HFF-Myc (cell line): ENCODE results near the gene RNF150.
"Not testable (repeated sequence)": the region's sequence is repeated elsewhere in the genome, so short reads cannot be mapped to it uniquely, and the experiment has no call there.

ENCODE experiments used
- DNase-seq: peaks from one replicate; pipeline ENCODE4 v3.0.0-alpha.2; 2011; ENCODE audit warnings: low read depth; ENCODE audit errors: extremely low read depth
- H3K4me3 ChIP-seq: replicated peaks from 2 replicates; pipeline ENCODE4 v1.5.1; 2011; ENCODE audit warnings: low read depth, mild to moderate bottlenecking, control low read depth, low read length
- TF ChIP-seq, protein P1 (sequence below): IDR thresholded peaks from 2 replicates; pipeline ENCODE4 v1.5.1; 2012; ENCODE audit warnings: mild to moderate bottlenecking, low read depth, low read length, control low read depth; ENCODE audit errors: missing control alignments

RNF150 gene

DNA sequence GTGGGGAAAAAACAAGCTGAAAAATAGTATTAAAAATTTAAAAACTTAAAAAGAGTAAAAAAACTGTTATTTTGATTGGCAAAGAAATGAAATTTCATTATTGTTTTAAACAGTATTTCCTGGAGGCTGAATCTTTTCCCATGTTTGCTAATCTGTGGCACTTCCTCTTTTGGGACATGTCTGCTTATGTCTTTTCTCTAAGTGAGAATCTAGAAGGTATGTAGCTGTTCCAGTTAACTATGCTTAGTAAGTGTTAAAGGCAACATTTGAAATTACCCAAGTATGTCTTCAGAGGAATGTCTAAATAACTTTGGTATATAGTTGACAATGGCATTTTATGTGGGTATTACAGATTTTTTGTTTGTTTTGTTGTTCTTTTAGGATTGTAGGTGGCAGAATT lies 295.5 kb downstream of the RNF150 start:
- H3K4me3 ChIP-seq: no peak overlapping the region
- TF ChIP-seq, protein P1, sequence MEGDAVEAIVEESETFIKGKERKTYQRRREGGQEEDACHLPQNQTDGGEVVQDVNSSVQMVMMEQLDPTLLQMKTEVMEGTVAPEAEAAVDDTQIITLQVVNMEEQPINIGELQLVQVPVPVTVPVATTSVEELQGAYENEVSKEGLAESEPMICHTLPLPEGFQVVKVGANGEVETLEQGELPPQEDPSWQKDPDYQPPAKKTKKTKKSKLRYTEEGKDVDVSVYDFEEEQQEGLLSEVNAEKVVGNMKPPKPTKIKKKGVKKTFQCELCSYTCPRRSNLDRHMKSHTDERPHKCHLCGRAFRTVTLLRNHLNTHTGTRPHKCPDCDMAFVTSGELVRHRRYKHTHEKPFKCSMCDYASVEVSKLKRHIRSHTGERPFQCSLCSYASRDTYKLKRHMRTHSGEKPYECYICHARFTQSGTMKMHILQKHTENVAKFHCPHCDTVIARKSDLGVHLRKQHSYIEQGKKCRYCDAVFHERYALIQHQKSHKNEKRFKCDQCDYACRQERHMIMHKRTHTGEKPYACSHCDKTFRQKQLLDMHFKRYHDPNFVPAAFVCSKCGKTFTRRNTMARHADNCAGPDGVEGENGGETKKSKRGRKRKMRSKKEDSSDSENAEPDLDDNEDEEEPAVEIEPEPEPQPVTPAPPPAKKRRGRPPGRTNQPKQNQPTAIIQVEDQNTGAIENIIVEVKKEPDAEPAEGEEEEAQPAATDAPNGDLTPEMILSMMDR: no peak
- DNase-seq: no peak

DNA sequence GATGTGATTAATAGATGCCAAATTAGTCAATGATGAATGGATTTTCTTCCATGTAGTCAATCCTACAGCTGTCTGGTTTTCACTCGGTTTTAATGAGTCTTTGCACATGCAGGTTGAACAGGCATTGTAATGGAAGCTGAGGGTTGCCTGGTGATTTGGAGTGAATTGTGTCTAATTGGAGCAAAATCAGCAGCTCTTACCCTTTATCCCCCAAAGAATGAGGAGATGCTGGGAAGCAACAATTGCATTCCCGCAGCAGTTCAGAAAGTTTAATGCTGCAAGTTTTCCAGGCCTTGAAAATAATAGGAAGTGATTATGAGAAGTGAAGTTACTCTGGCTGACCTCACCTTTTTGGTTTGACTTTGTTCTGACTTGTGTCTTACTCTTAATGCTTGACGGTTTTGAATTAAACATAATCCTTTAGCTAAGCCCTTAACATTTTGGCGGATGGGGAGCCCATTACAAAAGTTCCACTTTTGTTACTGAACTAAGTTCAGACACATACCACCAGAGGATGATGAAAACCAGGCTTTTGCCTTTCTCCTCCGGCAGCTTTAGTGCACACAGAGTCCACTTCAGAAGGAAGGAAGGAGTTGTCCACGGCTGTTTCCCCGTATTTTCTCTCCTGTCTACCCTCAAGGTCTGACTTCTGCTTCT lies 298.3 kb downstream of the RNF150 start:
- H3K4me3 ChIP-seq: no peak overlapping the region
- TF ChIP-seq, protein P1: no peak
- no peak for DNase-seq

DNA sequence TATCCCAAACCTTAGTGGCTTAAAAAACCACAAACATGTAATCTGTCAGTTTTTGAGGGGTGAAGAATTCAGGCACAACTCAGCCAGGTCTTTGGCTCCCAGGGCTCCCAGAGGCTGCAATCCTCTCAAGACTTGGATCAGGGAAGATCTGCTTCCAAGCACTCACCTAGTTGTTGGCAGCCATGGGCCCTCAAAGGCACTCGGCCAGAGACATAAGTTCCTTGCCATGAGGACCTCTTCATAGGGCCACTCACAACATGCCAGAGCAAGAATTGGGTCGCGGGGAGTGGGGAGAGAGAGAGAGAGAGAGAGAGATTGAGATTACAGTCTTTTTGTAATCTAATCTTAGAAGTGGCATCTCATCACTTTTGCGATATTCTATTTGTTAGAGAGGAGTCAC lies 300.0 kb downstream of the RNF150 start:
- no peak for DNase-seq
- TF ChIP-seq, protein P1: no peak
- H3K4me3 ChIP-seq: no peak overlapping the region

DNA sequence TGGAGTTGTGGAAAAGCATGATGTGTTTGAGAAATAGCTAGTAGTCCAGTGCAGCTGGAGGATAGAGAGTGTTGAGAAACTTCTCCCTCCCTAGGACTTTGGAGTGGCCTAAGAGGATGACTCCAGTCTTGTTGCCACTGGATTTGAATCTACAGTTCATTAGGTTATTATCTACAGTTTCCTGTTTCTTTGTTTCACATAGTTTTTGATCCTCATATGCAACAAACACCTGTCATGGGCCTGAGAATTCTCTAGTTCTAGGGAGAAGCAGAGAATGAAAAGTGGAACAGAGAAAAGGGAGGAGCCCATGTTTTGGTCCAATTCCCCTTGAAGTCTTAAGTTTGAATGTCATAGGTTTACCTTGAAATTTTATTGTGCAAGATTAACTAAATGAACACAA lies 303.4 kb downstream of the RNF150 start:
- DNase-seq: no peak

DNA sequence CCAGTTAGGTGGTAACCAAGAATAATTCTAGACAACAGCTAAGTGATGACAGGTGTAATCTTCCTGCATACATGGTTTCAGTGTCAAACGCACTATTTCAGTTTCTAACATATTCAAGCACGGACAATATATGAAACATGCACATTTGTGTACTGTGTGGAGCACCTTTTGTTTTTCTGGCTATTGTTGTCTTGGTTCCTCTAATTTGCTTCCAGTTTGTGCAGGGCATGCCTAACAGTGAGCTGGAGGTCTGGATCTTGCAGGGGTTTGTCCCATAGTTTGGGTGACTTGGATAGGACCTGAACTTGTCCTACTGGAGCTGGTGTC lies 306.6 kb downstream of the RNF150 start:
- H3K4me3 ChIP-seq: no peak overlapping the region
- TF ChIP-seq, protein P1: no peak
- DNase-seq: no peak

More for the DNA sequence above, 303.4 kb downstream of the RNF150 start:
- TF ChIP-seq, protein P1: no peak
- H3K4me3 ChIP-seq: no peak overlapping the region

DNA sequence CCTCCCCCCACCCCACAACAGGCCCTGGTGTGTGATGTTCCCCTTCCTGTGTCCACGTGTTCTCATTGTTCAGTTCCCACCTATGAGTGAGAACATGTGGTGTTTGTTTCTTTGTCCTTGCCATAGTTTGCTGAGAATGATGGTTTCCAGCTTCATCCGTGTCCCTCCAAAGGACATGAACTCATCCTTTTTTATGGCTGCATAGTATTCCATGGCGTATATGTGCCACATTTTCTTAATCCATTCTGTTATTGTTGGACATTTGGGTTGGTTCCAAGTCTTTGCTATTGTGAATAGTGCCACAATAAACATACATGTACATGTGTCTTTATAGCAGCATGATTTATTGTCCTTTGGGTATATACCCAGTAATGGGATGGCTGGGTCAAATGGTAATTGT lies 312.7 kb downstream of the RNF150 start:
- not testable (repeated sequence) for DNase-seq, H3K4me3 ChIP-seq

DNA sequence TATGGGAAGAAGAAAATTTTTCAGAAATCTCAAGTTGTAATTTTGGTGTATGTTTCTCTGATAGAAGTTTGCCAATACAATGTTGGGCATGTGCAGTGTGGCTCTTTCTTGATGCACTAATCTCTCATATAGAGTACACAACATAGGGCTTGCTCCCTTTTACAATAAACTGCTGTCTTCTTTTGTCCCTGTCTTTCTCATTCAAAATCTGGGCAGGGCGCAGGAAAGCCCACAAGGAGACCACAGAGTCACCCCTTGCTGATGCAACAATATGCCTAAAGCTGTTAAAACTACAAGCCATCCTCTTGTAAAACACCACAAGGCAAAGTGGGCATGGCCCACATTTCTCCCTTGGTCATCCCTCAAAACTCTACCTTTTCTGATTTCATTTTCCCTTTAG lies 313.7 kb downstream of the RNF150 start:
- no peak overlapping the region for H3K4me3 ChIP-seq
- TF ChIP-seq, protein P1: no peak
- DNase-seq: no peak
